Cortex of kidney (tissue), 1 donor: ENCODE results near the gene WASL.
"Not testable (repeated sequence)": the region's sequence is repeated elsewhere in the genome, so short reads cannot be mapped to it uniquely, and the experiment has no call there.

ENCODE experiments used
- DNase-seq: peaks from one replicate; lab custom pipeline; 2025; lab: John Stamatoyannopoulos, UW

The WASL gene

GRCh38 chr7:123748734-123749536 is at the start of gene WASL:
TSS of gene WASL (minus strand) at chr7:123749003. CDS start at chr7:123748734, 269 bp downstream.
- peak; percentile 71 for DNase-seq

- DNase-seq: no peak
These were observed 49.1 kb upstream of the WASL start for GRCh38 chr7:123797673-123798531.

GRCh38 chr7:123796568-123796967 is 47.8 kb upstream of the WASL start:
- DNase-seq: no peak

- no peak for DNase-seq
These were observed 47.1 kb upstream of the WASL start for GRCh38 chr7:123795917-123796316.

DNA sequence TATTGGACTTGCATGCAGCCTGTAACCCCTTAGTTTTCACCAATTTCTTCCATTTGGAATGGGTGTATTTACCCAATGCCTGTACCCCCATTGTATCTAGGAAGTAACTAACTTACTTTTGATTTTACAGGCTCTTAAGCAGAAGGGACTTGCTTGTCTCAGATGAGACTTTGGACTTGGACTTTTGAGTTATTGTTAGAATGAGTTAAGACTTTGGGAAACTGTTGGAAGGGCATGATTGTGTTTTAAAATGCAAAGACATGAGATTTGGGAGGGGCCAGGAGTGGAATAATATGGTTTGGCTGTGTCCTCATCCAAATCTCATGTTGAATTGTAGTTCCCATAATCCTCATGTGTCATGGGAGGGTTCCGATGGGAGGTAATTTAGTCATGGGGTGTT is 46.3 kb upstream of the WASL start:
- not testable (repeated sequence) for DNase-seq

- DNase-seq: no peak
These were observed 43.7 kb upstream of the WASL start for GRCh38 chr7:123792547-123792946.

DNA sequence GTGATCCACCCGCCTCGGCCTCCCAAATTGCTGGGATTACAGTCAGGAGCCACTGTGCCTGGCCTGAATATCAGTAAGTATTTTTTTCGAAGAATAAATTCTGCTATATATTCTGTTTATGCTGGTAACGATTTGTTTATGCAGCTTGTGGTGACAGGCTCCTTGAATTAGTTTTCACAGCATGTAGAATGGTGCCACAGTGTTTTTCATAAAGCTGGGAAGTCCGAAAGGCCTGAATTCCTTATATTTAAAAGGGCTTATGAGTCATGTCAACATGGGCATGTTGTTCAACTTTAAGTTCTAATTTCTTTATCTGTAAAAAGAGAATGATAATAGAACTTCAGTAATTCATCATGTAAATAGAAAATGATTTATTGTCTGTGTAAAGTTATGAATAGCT is 42.2 kb upstream of the WASL start:
- DNase-seq: no peak

DNA sequence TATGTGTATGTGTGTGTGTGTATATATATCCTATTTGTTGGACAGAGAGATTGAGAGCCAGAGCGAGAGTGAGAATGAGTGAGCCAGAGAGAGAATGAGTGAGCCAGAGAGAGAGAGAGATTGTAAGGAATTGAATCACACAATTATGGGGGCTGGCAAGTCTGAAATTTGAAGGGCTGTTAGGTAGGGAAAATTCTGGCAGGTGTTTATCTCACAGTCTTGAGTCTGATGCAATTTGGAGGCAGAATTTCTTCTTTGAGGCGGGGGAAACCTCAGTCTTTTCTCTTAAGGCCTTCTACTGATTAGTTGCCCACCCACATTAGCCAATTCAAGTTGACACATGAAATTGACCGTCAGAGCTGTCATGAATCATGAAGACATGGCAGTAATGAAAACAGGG is 41.0 kb upstream of the WASL start:
- DNase-seq: no peak

DNA sequence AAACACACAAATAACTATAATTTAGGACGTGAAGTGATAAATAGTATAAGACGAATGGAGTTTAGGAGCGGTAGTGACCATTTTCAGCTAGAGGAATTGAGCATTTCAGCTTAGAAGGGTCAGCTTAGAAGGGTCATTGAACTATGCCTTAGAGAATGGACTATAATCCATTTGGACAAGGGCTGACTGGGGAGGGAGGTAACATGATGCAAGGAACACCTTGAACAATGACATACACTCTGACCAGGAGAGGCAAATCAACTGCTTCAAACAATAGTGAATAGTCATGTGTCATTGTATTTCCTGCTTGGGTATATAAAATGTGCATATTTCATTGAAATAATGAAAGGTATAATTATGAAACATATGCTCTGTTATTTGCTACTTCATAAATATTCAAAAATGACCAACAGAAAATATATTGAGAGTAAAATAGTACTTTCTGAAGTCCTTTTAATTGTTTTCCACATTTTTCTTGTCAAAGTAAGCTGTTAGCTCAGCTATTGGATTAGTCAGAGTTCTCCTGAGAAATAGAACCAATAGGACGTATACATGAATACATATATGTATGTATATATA is 40.5 kb upstream of the WASL start:
- DNase-seq: no peak

DNA sequence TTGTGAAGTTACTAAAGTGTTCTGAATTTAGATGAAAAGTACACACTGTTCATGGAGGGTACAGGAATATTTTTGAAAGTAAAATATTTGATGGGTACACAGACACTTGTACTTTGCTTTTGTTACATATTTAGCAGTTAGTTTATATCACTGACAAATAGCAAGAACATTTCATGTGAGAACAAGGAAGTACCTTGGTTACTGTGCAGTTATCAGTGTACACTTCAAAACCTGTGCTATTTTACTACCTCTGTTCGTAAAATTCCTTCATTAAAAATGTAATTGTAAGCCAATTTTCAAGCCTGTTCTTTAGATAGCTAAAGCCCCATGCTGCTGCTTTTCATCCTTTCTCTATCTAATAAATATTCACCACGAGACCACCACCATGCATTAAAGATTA is 39.8 kb upstream of the WASL start:
- DNase-seq: no peak

DNA sequence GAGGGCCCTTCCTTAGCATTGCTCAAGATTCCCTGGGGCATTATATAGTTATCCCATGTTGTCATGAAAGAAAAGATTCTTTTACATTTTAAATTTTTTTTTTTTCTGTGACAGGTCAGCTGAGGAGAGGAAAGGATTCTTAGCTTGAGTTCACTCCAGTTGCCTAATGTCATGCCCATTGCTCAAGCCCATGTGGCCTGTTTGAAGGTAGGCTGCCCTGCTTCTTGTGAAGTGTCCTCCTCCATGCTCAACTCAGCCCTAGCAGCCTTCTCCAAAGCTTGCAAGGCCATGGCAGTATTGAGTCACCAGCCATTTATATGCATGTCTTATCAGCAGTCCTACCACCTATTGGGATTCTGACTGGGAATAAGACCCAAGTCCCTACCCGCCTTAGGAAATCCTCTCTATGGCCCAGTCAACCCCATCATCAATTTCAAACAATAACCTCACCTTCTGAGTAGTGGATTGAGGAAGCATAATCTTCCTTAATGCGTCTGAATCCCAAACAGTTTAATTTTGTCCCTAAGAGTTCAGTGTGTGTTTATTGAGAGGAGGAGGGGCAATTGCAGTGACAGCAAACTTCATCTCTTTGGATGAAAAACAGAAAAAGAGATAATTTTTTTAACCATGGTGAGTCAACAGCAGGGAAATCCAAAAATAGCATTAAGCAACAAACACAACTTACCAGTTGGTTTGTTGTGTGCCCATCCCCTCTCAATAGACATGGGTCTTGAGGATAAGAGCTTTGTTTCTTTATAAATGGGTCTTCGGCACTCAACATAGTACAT is 38.6 kb upstream of the WASL start:
- no peak for DNase-seq

DNA sequence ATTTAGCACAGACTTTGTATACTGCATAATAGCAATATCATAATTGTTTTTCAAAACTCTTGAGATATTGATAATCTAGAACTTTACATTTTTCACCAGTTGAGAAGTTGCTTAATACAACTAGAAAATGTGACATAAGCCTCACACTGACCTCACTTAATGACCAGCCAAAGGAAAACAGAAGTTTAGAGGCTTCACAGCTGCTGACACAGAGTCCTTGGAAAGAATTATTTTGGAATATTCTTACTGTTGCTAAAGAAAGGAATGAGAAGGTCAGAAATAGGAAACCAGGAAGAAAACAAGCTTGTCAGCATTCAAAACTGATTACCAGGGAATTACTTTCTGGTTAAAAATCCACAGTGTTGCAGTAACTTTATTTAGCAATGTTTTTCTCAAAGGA is 35.5 kb upstream of the WASL start:
- no peak for DNase-seq

DNA sequence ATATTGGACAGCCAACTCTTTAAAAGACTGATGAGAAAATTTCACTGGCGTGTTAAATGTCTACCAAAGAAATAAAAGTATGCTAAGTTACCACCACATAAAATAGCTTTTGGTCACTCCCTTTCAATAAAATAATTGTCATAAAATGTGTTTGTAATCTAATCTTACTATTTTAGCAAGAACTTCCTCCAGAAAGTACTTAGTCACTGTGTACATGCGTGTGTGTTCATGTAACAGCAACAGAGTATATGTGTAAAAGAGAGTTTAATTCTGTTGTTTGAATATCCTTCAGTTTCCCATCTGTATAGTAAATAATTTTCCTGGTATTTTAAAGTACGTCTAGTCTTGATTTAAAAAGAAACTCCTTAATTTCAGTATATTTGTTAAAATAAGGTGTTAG is 35.0 kb upstream of the WASL start:
- no peak for DNase-seq

DNA sequence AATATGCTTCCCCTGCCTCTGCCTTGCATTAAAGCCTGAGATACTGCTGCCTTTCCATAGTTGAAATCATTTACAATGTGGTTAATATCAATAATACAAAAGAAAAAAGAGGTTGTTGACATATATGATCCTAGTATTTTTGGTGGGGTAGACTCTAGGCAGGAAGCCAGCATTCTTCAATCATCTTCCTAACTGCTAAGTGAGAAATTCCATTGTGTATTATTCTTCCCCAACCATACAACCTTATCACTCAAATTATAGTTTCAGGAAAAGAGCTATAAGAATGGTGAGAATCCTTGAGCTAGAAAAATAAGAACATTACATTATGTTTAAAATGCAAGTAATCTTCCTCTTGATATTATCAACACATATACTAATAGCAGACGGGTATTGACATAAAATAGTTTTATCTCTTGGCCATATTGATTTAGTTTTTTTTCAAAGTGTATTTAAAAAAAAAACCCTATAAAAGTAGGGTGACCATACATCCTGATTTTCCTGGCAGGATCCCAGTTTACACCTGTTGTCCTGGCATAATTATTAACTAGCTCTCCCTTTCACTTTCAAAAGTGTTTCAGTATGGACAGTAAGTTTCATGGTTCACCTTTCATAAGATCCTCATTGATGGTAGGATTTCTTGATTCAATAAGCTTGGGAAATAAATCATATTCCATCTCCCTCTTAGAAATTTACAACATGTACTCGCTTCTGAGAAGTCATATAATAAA is 33.4 kb upstream of the WASL start:
- DNase-seq: no peak

DNA sequence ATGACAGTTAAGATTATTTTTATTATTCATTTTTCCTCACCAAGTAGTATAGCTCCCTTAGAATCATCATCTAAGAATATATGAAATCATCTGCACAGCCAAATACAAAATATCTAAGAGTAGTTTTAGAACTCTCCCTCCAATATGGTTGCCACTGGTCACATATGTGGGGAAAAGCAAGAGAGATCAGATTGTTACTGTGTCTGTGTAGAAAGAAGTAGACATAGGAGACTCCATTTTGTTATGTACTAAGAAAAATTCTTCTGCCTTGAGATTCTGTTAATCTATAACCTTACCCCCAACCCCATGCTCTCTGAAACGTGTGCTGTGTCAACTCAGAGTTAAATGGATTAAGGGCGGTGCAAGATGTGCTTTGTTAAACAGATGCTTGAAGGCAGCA is 31.7 kb upstream of the WASL start:
- DNase-seq: not testable (repeated sequence)

DNA sequence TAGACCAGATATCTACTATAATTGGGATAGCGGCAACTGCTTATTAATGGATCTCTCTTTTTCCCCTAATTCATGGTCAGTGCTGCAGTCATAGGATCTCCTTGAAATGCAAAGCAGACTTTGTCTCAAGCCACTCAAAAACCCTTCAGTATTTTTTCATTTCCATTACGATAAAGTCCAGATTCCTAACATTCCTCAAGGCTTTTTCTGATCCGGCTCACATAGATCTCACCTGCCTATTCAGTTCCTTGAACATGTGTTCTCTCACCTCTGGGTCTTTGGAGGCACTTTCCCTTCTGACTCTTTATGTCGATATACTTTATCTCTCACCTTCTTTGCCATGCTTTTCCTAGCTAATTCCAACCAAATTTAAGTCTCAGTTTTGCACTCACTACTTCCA is 25.7 kb upstream of the WASL start:
- no peak for DNase-seq

GRCh38 chr7:123773481-123773880 is 24.7 kb upstream of the WASL start:
- no peak for DNase-seq

DNA sequence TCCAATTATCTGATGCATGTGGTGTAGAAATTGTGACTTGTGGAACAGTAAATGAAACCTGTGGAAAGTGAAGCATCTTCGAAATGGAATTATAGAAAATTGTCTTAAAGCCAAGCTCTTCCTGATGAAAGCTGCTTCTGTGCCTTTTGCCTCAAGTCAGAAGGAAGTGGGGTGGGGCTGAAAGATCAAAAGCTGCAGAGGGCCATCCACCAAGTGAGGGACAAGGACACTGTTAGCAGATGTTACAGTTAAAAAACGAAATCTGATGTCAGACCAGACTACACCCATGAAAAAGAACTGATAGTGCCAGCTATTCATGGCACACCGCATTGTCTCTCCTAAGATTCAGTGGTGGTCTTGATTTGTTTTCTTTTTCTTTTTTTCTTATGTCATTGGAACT is 23.8 kb upstream of the WASL start:
- DNase-seq: no peak

DNA sequence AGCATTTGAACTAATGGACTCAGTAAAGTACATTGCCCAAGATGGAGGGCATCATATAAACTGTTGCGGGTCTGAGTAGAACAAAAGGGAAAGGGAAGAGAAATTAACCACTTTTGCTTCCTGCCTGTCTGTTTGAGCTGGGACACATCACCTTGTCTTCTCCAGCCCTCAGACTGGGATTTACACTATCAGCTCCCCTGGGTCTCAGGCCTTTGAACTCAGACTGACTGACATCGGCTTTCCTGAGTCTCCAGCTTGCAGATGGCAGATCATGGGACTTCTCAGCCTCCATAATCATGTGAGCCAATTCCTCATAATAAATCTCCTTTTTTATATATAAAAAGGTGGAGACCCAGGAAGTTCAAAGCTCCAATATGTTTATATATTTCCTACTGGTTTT is 23.0 kb upstream of the WASL start:
- DNase-seq: no peak

- no peak for DNase-seq
These were observed 22.5 kb upstream of the WASL start for GRCh38 chr7:123771256-123771655.

GRCh38 chr7:123770378-123770777 is 21.6 kb upstream of the WASL start:
- DNase-seq: no peak
